Mucosa of stomach (tissue), 1 donor: ENCODE data around the gene DAB2IP.

Source experiments
- H3K27me3 ChIP-seq: one replicate; pipeline ENCODE4 v1.7.0; 2013; ENCODE audit warnings: mild to moderate bottlenecking, low read length; ENCODE audit not compliant: control insufficient read depth, insufficient read depth
- H3K36me3 ChIP-seq: one replicate; pipeline ENCODE4 v1.7.0; 2013; ENCODE audit warnings: low read length; ENCODE audit not compliant: control insufficient read depth, insufficient read depth
- H3K4me1 ChIP-seq: one replicate; pipeline ENCODE4 v1.7.0; 2013; ENCODE audit warnings: mild to moderate bottlenecking, low read length; ENCODE audit not compliant: control insufficient read depth, insufficient read depth
- H3K4me3 ChIP-seq: one replicate; pipeline ENCODE4 v1.7.0; 2013; ENCODE audit warnings: low read length
- H3K9ac ChIP-seq: one replicate; pipeline ENCODE4 v1.7.0; 2013; ENCODE audit warnings: mild to moderate bottlenecking, low read length, moderate library complexity
- H3K9me3 ChIP-seq: one replicate; pipeline ENCODE4 v1.7.0; 2013; ENCODE audit warnings: mild to moderate bottlenecking, low read length, moderate library complexity; ENCODE audit not compliant: control insufficient read depth
- donor health status: Pancreatic carcinoma.

Gene DAB2IP

GRCh38 chr9:121674952-121675351, 23.5 kb downstream of the DAB2IP start:
- no peak overlapping the region for H3K4me3 ChIP-seq
- no peak overlapping the region for H3K9ac ChIP-seq
- H3K9me3 ChIP-seq, result no peaks in the 10 kb centered on the region
- H3K4me1 ChIP-seq, result peaks cover 11% of the 10 kb centered on the region
- no peaks in the 10 kb centered on the region for H3K27me3 ChIP-seq
- H3K36me3 ChIP-seq, result no peaks in the 10 kb centered on the region

- Histone ChIP-seq H3K9me3 (no peaks in the 10 kb centered on the region), H3K4me3 (no peak overlapping the region), H3K36me3 (no peaks in the 10 kb centered on the region), H3K27me3 (no peaks in the 10 kb centered on the region), H3K9ac (no peak overlapping the region), H3K4me1 (peaks cover 11% of the 10 kb centered on the region)
These were observed 23.9 kb downstream of the DAB2IP start for GRCh38 chr9:121675381-121675780.

DNA sequence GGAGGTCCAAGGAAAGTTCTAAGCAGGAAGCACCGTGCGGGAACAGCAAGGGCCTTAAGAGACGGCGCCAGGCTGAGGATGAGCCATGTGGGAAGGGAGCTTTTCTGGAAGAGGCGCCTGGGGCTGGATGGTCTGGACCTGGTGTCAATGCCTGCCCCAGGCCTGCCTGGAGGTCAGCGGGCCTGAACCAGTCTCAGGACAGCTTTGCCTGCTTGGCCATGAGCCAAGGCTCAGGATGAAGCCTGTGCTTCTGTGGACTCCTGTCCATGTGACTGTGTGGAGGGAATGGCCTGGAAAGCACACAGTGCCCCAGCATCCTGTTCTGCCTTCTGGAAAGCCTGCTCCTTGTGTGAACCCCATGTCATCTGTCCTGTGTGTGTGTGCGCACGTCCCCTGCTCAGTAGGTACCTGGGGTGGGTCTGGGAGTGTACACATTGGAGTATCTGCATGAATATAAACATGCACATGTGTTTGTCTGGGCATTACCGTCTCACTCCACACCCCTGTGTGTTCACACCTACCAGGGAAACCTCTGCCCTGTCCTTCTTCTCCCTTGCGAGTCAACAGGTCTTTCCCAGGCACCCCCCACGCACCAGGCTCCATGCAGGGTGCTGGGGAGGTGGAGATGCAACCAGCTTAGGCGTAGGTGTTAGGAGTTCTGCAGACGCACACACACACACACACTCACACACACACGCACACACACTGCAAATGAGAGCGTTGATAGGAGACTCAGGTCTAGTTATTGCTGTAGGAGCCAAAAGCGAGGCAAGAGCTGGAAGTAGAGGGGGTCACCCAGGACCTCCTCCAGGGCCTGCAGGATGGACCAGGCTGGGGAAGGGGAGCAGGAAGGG, 24.8 kb downstream of the DAB2IP start:
- Histone ChIP-seq H3K4me1 (peaks cover 11% of the 10 kb centered on the region), H3K9ac (no peak overlapping the region), H3K4me3 (no peak overlapping the region), H3K27me3 (no peaks in the 10 kb centered on the region), H3K36me3 (no peaks in the 10 kb centered on the region), H3K9me3 (no peaks in the 10 kb centered on the region)

GRCh38 chr9:121676926-121677325, 25.5 kb downstream of the DAB2IP start:
- Histone ChIP-seq H3K36me3 (no peaks in the 10 kb centered on the region), H3K4me3 (no peak overlapping the region), H3K27me3 (no peaks in the 10 kb centered on the region), H3K4me1 (peaks cover 11% of the 10 kb centered on the region), H3K9me3 (no peaks in the 10 kb centered on the region), H3K9ac (no peak overlapping the region)

DNA sequence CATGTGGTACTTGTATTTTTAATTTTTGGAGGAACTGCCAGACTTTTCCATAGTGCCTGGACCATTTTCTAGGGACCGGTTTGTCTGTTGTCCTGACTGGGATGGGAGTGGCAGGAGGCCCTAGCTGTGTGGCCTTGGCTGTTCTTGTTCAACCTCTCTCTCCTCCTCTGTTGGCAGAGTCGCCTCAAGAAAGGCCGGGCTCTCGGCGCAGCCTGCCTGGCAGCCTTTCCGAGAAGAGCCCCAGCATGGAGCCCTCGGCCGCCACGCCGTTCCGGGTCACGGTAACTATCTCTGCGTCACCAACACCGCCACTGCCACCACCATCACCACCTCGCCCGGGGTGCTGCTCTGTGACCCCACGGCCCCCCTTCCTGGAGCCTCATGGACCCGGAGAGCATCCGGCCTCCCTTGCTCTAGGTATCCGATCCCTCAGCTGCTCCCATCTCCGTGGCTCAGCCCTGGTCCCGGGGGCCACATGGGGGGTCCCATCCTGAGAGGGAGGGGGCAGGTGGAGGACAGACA, 27.1 kb downstream of the DAB2IP start:
- Histone ChIP-seq H3K9ac (no peak overlapping the region), H3K4me1 (peaks cover 11% of the 10 kb centered on the region), H3K4me3 (no peak overlapping the region), H3K36me3 (no peaks in the 10 kb centered on the region), H3K9me3 (no peaks in the 10 kb centered on the region), H3K27me3 (no peaks in the 10 kb centered on the region)

GRCh38 chr9:121679901-121680635, 28.6 kb downstream of the DAB2IP start:
- Histone ChIP-seq H3K9me3 (no peaks in the 10 kb centered on the region), H3K9ac (no peak overlapping the region), H3K4me1 (peaks cover 19% of the 10 kb centered on the region), H3K4me3 (no peak overlapping the region), H3K27me3 (no peaks in the 10 kb centered on the region), H3K36me3 (no peaks in the 10 kb centered on the region)

DNA sequence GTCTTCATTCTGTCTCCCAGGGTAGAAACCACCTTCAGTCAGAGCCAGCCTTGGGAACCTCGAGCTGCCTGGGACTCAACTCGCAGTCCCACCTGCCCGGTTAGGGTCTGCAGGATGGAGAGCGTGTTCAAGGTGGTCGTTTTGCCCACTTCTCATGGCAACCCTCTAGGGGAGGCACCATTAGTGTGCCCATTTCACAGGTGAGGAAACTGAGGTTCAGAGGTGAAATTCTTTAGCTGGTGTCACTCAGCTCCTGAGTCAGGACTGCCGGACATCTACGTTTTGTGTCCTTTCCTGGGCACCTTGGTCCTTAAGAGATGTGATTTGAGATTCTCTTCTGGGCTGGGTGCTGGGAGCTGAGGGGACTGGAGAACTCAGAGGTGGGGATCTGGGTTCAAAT, 30.0 kb downstream of the DAB2IP start:
- Histone ChIP-seq H3K9me3 (no peaks in the 10 kb centered on the region), H3K9ac (no peak overlapping the region), H3K4me3 (no peak overlapping the region), H3K36me3 (no peaks in the 10 kb centered on the region), H3K4me1 (peaks cover 10% of the 10 kb centered on the region), H3K27me3 (no peaks in the 10 kb centered on the region)

- Histone ChIP-seq H3K27me3 (no peaks in the 10 kb centered on the region), H3K36me3 (no peaks in the 10 kb centered on the region), H3K4me1 (peaks cover 15% of the 10 kb centered on the region), H3K9ac (no peak overlapping the region), H3K4me3 (no peak overlapping the region), H3K9me3 (no peaks in the 10 kb centered on the region)
These were observed 30.8 kb downstream of the DAB2IP start for GRCh38 chr9:121682201-121682600.

GRCh38 chr9:121682926-121683515, 31.6 kb downstream of the DAB2IP start:
- no peaks in the 10 kb centered on the region for H3K27me3 ChIP-seq
- no peaks in the 10 kb centered on the region for H3K36me3 ChIP-seq
- H3K9ac ChIP-seq, result no peak overlapping the region
- no peak overlapping the region for H3K4me3 ChIP-seq
- peaks cover 16% of the 10 kb centered on the region for H3K4me1 ChIP-seq
- H3K9me3 ChIP-seq, result no peaks in the 10 kb centered on the region

DNA sequence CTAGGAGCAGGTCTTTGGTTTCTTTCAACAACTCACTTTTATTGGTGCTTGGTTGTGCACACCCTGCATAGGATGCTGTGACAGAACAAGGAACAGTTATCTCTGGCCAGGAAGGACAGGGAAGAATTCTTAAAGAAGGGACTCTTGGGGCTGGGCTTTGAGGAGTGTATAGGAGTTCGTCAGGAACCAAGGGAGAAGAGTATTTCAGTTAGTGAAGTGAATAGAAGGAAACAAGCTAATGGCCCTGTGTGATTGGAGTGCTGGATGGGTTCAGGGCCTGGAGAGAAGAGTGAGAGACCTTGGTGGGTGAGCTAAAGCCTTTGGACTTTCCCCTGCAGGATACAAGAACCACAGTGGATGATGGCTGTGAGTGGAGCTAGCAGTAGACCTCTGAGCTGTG, 32.2 kb downstream of the DAB2IP start:
- H3K9me3 ChIP-seq, result no peaks in the 10 kb centered on the region
- H3K4me3 ChIP-seq, result no peak overlapping the region
- H3K36me3 ChIP-seq, result no peaks in the 10 kb centered on the region
- H3K9ac ChIP-seq, result no peak overlapping the region
- no peaks in the 10 kb centered on the region for H3K27me3 ChIP-seq
- peaks cover 16% of the 10 kb centered on the region for H3K4me1 ChIP-seq

GRCh38 chr9:121684381-121685145, 33.1 kb downstream of the DAB2IP start:
- Histone ChIP-seq H3K9ac (no peak overlapping the region), H3K9me3 (no peaks in the 10 kb centered on the region), H3K27me3 (no peaks in the 10 kb centered on the region), H3K4me3 (no peak overlapping the region), H3K4me1 (peaks cover 16% of the 10 kb centered on the region), H3K36me3 (no peaks in the 10 kb centered on the region)
